Panc1 (cell line): ENCODE data around the gene CTAG1A.
"Not testable (repeated sequence)": the region's sequence is repeated elsewhere in the genome, so short reads cannot be mapped to it uniquely, and the experiment has no call there.

Experiments
- CTCF ChIP-seq: fragments of 450-650 bp; IDR thresholded peaks from 2 replicates; pipeline ENCODE4 v1.5.1; 2017; ENCODE audit warnings: mild to moderate bottlenecking
- POLR2AphosphoS5 ChIP-seq: IDR thresholded peaks from 2 replicates; pipeline ENCODE4 v1.6.1; 2012; ENCODE audit warnings: mild to moderate bottlenecking, low read depth, low read length, moderate library complexity
- REST ChIP-seq, 2 experiments: IDR thresholded peaks; 2 replicates each; pipeline ENCODE4 v1.6.1; 2011 to 2012; ENCODE audit warnings: low read depth in 2 of 2, control low read depth in 1 of 2, low read length in 1 of 2, mild to moderate bottlenecking in 1 of 2, moderate library complexity in 1 of 2; ENCODE audit not compliant: insufficient read depth in 1 of 2
- SIN3A ChIP-seq: IDR thresholded peaks from 2 replicates; pipeline ENCODE4 v1.6.1; 2012; ENCODE audit warnings: low read depth, mild to moderate bottlenecking, low read length, moderate library complexity, borderline replicate concordance; ENCODE audit not compliant: insufficient read depth
- TCF7L2 ChIP-seq: IDR thresholded peaks from 2 replicates; pipeline ENCODE4 v1.6.1; 2011; ENCODE audit warnings: mild to moderate bottlenecking, low read depth, low read length, inconsistent platforms

DNA sequence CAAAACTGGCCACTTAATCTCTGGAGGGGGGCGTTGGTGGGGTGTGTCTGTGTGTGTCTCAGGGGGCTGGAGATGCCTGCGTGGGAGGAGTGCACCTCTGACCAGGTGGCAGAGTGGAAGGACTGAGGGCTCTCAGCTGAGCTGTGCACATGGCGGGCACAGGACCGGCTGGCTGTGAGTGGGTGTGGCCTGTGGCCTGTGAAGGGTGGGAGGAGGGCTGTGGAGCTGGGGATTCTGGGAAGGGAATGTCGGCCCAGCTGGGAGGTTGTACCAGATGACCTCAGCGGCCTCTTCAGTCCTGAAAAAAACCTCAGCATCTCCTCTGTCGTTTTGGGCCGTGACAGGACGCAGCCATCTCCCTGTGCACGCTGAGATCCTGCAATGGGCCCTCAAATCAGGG, 22.6 kb upstream of the CTAG1A start:
- not testable (repeated sequence) for TF ChIP-seq CTCF; POLR2AphosphoS5; REST (IDR thresholded peaks at IDR 0.05; ENCODE audit: insufficient read depth in 1 of 2, low read depth in 2 of 2, low read length in 1 of 2); SIN3A; TCF7L2
